Upper lobe of left lung (tissue), 4 donors: ENCODE data around the gene RASSF3.

ENCODE experiments used
- EP300 ChIP-seq, 4 donors: sonication (generic); formaldehyde crosslinking; IDR thresholded peaks; one replicate each; pipeline ENCODE4 v1.5.1; 2017; ENCODE audit warnings: antibody characterized with exemption in 4 of 4, control low read depth in 2 of 4
- POLR2AphosphoS5 ChIP-seq, 2 donors: sonication (generic); formaldehyde crosslinking; IDR thresholded peaks; one replicate each; pipeline ENCODE4 v1.5.1; 2017; ENCODE audit warnings: antibody characterized with exemption in 2 of 2
- TF ChIP-seq, protein P1 (sequence below), 6 experiments: fragments of 450-650 bp in 4 of 6; fragments of 200-600 bp in 2 of 6; sonication (generic) in 2 of 6; IDR thresholded peaks; one replicate each; pipeline ENCODE4 v1.5.1; 2016 to 2019; ENCODE audit warnings: antibody characterized with exemption in 6 of 6

DNA sequence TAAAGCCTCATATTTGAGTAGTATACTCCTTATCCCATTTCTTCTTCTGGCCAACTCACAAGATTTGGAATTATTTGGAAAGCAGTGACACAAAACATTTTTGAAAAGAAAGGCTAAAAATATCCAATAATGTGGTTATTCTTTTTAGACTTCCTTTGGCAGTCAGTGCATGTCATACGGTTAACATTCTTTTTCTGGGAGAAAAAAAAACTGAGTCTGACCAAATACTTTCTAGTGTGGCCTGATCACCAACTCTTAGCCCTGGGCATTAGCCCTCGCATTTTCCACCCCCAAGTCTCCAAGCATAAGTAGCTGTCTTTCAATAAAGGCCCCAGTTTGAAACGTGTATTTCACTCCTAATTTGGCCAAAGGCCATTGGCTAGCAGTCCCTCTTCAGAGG, 5.9 kb downstream of the RASSF3 start:
- TF ChIP-seq POLR2AphosphoS5 (IDR thresholded peaks at IDR 0.05): no peak
- TF ChIP-seq, protein P1, sequence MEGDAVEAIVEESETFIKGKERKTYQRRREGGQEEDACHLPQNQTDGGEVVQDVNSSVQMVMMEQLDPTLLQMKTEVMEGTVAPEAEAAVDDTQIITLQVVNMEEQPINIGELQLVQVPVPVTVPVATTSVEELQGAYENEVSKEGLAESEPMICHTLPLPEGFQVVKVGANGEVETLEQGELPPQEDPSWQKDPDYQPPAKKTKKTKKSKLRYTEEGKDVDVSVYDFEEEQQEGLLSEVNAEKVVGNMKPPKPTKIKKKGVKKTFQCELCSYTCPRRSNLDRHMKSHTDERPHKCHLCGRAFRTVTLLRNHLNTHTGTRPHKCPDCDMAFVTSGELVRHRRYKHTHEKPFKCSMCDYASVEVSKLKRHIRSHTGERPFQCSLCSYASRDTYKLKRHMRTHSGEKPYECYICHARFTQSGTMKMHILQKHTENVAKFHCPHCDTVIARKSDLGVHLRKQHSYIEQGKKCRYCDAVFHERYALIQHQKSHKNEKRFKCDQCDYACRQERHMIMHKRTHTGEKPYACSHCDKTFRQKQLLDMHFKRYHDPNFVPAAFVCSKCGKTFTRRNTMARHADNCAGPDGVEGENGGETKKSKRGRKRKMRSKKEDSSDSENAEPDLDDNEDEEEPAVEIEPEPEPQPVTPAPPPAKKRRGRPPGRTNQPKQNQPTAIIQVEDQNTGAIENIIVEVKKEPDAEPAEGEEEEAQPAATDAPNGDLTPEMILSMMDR (IDR thresholded peaks at IDR 0.05): no peak
- no peak for TF ChIP-seq EP300 (IDR thresholded peaks at IDR 0.05)
